Testis (tissue), 2 donors: ENCODE results near the gene ISYNA1.

ENCODE experiments used
- CTCF ChIP-seq, 3 experiments: fragments of 450-650 bp in 2 of 3; fragments of 200-600 bp in 1 of 3; sonication (generic) in 1 of 3; IDR thresholded peaks; one replicate each; pipeline ENCODE4 v1.5.1; 2016 to 2019; ENCODE audit warnings: antibody characterized with exemption in 3 of 3, mild to moderate bottlenecking in 2 of 3, moderate library complexity in 1 of 3
- POLR2A ChIP-seq: fragments of 450-650 bp; IDR thresholded peaks from one replicate; pipeline ENCODE4 v1.6.1; 2017; ENCODE audit warnings: antibody characterized with exemption, mild to moderate bottlenecking, moderate library complexity

GRCh38 chr19:18470787-18471186, 32.9 kb upstream of the ISYNA1 start:
- TF ChIP-seq CTCF (IDR thresholded peaks at IDR 0.05), result no peak
- TF ChIP-seq POLR2A, result no peak
